ENCODE data around the gene PHACTR1.

Gene PHACTR1

GRCh38 chr6:12958052-12958706, 241.6 kb downstream of the PHACTR1 start:
- no peak for DNase-seq

DNA sequence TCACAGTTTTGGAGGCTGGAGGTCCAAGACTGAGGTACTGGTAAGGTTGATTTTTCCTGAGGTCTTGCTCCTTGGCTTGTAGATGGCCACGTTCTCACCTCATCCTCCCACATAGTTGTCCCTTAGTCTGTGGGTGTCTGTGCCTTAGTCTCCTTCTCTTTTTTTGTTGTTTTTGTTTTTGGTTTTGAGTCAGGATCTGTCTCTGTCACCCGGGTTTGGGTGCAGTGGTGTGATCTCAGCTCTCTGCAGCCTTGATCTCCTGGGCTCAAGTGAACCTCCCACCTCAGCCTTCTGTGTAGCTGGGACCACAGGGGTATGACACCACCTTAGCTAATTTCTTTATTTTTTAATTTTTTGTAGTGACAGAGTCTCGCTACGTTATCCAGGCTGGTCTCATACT, 245.2 kb downstream of the PHACTR1 start:
- no peak for DNase-seq

GRCh38 chr6:12962529-12962928, 246.0 kb downstream of the PHACTR1 start:
- DNase-seq, result no peak

GRCh38 chr6:12962987-12963386, 246.4 kb downstream of the PHACTR1 start:
- DNase-seq, result no peak

GRCh38 chr6:12963567-12963966, 247.0 kb downstream of the PHACTR1 start:
- no peak for DNase-seq

GRCh38 chr6:12967686-12968085, 251.1 kb downstream of the PHACTR1 start:
- no peak for DNase-seq

DNA sequence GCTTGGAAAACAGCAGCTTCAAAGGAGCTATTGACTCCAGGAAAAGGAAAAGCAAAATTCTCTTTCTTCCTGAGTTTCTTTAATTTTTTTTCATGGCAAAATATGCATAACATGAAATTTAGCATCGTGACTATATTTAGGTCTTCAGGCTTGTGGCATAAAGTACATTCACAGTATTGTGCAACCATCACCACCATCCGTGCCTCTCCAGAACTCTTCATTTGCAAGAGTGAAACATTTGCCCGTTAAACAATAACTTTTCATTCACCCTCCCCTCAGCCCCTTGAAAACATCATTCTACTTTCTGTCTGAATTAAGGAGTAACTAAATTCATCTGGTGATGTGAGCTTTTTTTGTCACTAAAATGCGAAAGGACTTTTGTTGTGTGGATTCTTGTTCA, 251.7 kb downstream of the PHACTR1 start:
- DNase-seq, result no peak

DNA sequence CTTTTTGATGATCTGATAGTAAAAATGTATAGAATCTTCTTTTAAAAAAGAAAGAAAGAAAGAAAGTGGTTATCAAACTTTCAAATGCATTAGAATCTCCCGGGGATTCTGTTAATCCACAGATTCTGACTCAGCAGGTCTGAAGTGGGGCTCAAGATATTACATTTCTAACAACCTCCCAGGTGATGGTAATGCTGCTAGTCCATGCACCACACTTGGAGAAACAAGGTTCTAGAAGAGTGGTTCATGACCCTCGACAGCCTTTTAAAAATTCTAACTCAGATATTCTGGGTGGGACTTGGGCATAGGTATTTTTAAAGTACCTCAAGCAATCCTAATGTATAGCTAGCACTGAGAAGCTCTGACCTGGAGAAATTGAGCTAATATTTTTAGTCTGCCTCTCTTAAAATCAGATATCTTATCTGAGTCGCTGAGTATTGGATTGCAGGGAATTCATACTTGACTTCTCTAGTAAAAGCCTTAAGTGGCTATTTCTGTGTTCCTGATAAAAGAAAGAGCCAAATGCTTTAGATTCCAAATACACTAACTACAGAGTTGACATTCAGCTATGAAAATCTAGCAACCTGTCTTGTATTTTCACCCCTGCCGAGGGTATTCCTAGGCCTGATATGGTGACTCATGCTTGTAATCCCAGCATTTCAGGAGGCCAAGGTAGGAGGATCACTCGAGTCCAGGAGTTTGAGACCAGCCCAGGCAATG, 252.4 kb downstream of the PHACTR1 start:
- no peak for DNase-seq

GRCh38 chr6:12969966-12970365, 253.4 kb downstream of the PHACTR1 start:
- DNase-seq, result peak; percentile 61

- DNase-seq, result no peak
These were observed 256.8 kb downstream of the PHACTR1 start for GRCh38 chr6:12973386-12973785.

DNA sequence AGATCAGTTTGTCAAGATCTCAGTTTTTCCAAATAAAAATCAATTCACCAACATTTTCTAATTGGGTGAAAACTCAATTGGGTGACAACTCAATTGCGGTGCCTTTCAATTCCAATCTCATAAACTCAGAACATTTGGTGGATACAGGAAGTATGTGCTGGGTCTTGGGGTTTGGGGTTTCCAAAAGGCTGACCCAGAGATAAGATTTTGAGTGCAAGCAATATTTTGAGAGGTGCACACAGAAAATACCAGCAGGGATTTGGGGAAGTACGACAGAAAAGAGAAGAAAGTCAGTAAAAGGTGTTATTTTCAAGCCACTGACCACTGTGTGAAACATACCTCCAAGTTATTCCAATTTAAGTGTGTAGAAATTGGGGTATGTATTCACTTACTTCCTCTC, 258.0 kb downstream of the PHACTR1 start:
- DNase-seq, result no peak

DNA sequence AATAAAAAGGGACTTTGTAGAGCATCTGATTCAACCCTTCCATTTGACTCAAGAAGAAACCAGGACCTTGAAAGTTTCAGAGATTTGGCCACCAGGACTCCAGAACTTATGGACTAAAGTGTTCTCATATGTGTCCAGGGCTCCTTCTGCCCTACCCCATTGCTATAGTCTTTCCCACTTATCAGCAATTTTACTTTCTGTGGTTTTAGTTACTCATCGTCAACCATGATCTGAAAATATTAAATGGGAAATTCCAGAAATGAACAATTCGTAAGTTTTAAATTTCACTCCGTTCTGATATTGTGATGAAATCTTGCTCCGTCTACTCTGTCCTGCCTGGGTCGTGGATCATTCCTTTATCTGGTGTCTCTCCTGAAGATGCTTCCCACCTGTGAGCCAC, 259.8 kb downstream of the PHACTR1 start:
- no peak for DNase-seq

GRCh38 chr6:12977206-12977605, 260.6 kb downstream of the PHACTR1 start:
- no peak for DNase-seq

DNA sequence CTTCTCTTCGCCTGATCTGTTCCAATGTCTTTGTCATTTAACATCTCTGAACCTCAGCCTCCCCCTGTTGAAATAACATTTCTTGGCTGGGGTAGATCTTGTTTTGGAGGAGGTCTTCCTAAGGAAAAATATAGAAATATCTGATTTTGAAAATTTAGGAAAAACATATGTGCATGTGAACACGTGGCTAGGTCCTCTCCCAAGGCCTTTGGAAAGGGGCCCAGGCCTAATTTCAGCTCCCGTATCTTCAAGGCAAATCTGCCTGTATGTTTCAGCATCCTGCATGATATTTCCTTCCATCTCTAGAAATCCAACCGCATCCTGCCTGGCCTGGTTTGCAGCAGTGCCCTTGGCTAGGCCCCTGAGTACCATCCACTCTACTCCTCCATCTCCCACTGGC, 261.2 kb downstream of the PHACTR1 start:
- DNase-seq, result no peak

DNA sequence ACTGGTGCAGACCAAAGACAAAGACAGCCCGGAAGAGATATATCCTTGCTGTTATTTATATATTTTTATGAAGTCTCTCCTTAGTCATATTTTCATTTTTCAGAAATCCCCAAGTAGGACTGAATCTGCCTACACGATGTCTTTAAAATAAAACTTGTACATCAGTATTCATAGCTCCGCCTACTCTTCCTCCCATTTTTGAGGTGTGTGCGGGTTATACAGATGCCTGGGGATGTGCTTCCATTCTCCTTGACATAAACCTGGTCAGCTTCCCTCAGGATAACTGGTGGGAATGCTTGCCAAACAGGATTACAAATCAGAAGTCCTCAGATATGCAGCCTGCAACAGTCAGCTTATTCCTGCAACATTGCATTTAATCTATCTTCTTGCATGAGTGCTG, 264.2 kb downstream of the PHACTR1 start:
- DNase-seq, result no peak

GRCh38 chr6:12984776-12985175, 268.2 kb downstream of the PHACTR1 start:
- DNase-seq, result no peak

DNA sequence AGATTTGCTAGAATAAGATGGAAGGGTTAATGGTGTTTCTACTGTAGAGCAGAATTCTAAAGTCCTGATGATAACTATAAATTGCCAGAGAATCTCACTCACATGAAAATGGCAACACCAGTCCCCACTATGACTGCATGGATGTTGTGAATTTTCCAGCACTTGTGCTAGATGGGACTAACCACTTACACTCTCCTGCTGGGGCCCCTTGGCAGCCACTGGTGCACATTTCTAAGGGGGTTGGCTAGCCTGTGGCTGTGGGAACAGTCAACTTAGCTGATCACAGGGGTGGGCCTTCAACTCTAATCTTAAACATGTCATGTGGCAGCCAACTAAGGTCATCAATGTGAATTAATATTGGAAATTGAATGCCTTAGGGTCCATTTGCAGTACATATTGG, 271.2 kb downstream of the PHACTR1 start:
- no peak for DNase-seq

DNA sequence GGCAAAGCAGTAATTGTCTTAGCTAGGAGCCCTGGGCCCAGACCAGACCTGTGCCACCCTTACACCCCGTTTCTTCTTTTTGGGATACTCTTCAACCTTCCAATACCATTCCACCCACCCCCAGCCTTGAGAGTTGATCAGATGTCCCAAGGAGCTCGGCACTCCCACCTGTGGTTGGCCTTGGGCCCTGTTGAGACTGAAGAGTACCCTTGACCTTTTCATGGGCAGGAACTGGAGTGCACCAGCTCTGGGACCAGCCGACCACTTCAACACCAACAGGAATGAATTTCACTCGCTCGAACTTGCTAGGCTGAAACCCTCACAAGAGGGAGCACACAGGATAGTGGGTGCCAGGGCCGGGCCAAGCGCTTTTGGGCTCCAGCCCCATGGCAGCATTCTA, 273.6 kb downstream of the PHACTR1 start:
- DNase-seq, result no peak

DNA sequence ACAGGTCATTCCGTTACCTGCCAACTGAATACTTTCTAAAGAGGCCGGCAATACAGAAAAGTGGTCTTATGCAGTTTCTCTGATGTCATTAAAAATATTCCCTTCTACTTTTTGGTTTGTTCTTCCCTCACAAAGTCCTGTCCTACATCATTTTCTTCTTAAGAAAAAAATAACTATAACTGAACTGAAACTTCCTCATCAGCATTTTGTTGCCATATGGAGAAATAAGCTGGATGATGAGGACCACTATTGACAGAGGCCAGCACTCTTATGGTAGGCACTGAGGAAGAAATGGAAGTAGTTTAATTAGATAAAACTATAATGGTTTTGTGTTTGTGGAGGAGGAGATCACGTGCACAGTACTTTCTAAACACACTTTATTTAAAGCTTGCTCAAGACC, 274.9 kb downstream of the PHACTR1 start:
- no peak for DNase-seq

DNA sequence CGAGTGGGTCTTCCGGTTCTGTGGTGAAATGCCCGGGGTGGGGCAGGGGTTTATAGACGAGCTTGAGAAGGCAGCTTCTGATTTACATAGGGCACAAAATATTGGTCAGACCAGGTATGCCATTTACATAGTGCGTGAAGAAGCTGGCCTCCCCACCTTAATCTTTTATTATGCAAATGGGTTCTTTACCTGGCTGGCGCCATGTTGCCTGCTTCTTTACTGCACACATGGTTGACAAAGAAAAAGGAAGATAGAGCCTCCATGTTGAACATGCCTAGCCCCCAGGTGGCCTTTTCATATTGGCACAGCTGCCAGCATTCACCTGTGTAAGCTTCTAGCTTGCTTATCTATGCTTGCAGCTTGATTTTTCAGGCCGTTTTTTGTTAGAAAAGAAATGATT, 276.2 kb downstream of the PHACTR1 start:
- DNase-seq, result no peak

GRCh38 chr6:12993283-12993898, 276.8 kb downstream of the PHACTR1 start:
- DNase-seq, result no peak

DNA sequence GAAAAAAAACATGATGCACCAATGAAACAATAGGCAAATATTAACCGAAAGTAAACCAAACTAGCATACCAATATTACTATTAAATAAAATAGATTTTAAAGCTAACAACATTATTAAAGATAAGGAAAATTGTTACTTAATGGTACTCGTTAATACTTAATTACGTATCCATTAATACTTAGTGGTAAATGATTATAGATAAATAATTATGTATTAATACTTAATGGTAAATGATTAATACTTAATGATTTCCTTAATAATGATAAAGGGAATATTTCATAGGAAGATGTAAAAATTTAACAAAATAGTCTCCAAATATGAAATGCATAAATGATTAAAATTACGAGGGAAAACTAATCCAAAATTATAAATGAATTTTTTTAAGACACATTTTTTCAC, 278.9 kb downstream of the PHACTR1 start:
- DNase-seq, result no peak

DNA sequence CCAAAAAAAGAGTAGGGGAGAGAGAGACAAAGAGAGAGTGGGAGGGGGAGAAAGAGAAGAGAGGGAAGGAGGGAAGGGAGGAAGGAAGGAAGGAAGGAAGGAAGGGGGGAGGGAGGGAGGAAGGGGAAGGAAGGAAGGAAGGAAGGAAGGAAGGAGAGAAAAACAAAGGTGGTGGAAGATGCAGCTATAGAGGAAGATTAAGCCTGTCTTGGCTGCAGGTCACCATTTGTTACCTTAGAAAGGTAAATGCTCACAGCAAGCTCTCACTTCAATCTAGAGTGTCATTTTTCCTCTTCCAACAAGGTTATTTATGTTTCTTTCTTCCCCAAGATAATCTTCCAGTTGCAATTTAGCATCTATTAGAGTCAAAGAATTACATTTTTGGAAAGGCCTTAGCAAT, 284.0 kb downstream of the PHACTR1 start:
- DNase-seq, result no peak

- no peak for DNase-seq
These were observed 285.4 kb downstream of the PHACTR1 start for GRCh38 chr6:13001927-13002326.

DNA sequence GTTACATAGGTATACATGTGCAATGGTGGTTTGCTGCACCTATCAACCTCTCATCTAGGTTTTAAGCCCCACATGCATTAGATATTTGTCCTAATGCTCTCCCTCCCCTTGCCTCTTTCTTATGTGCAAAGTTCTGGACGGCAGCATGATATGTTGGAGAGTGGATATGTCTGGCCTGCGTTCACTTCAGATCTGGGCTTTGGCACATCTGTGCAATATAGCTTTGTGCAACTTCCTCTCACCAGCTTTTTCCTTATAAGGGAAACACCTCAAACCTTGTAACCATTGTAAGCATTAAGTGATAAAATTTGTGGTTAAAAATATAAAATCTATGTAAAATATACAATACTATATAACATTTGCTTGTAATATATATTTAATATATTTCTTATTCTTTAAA, 288.0 kb downstream of the PHACTR1 start:
- no peak for DNase-seq
